ENCODE data around the gene SEMA3D. TPM values are rescaled to one million over a fixed set of nuclear protein-coding genes. Genes with fewer than 3 reads are reported as not detected.

Gene SEMA3D
- total and polyA plus RNA-seq, 9 of the 15 experiments (the other 6 are each of a cell fraction or from before 2014, with no cell fraction given): 0.01 to 0.10 (median 0.04) TPM; not detected in 1

DNA sequence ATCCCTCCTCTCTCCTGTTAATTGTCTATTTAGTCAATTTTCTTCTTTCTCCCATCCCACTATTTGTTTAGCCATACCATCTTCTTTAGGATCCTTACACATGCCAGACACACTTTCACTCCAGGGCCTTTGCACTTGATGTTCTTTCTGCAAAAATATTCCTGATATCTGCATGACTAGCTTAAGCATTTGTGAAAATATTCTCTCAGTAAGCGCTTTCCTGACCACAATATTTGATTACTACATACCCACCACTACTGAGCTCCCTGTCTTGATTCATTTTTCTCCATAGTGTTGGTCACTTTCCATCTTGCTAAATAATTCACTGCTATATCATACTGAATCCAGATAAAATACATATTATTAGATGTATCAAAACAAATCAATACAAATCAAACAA, 75.1 kb downstream of the SEMA3D start (continued):
- TF ChIP-seq, protein P1, sequence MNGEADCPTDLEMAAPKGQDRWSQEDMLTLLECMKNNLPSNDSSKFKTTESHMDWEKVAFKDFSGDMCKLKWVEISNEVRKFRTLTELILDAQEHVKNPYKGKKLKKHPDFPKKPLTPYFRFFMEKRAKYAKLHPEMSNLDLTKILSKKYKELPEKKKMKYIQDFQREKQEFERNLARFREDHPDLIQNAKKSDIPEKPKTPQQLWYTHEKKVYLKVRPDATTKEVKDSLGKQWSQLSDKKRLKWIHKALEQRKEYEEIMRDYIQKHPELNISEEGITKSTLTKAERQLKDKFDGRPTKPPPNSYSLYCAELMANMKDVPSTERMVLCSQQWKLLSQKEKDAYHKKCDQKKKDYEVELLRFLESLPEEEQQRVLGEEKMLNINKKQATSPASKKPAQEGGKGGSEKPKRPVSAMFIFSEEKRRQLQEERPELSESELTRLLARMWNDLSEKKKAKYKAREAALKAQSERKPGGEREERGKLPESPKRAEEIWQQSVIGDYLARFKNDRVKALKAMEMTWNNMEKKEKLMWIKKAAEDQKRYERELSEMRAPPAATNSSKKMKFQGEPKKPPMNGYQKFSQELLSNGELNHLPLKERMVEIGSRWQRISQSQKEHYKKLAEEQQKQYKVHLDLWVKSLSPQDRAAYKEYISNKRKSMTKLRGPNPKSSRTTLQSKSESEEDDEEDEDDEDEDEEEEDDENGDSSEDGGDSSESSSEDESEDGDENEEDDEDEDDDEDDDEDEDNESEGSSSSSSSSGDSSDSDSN (IDR thresholded peaks at IDR 0.05; ENCODE audit: borderline replicate concordance in 1 of 2, low read depth in 2 of 2, low read length in 2 of 2): no peak
- no peak for TF ChIP-seq LEF1 (IDR thresholded peaks at IDR 0.05)

DNA sequence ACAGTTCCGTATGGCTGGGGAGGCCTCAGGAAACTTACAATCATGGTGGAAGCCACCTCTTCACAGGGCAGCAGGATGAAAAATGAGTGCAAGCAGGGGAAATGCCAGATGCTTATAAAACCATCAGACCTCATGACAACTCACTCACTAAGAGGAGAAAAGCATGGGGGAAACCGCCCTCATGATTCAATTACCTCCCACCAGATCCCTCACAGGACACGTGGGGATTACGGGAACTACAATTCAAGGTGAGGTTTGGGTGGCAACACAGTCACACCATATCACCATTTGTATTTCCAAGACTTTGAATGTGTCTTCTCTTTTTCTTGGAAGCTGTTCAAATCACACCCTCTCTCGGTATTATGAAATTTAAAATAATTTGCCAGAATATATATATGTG, 80.1 kb downstream of the SEMA3D start:
- DNase-seq (ENCODE audit: extremely low read depth in 1 of 4, low spot score in 3 of 4) (no peak), ATAC-seq (no peak), FAIRE-seq (no peak)
- Histone ChIP-seq H3K36me3 (ENCODE audit: control insufficient read depth, insufficient read depth, low read length) (no peaks in the 10 kb centered on the region), H3K9me3 (replicated peaks; ENCODE audit: control insufficient read depth, insufficient read depth, low read depth, low read length) (no peaks in the 10 kb centered on the region), H3K4me3 (no peak overlapping the region), H4K20me1 (replicated peaks; ENCODE audit: control insufficient read depth, insufficient read depth, low read length) (no peaks in the 10 kb centered on the region), H3K9ac (ENCODE audit: insufficient read depth in 1 of 2, low read depth in 2 of 2, low read length in 2 of 2) (no peak overlapping the region), H3K27me3 (ENCODE audit: control insufficient read depth in 2 of 2, insufficient read depth in 2 of 2, low read length in 2 of 2) (no peaks in the 10 kb centered on the region), H3K4me2 (ENCODE audit: insufficient read depth, low read length) (no peak overlapping the region), H3K27ac (ENCODE audit: extremely low read depth, low read depth, low read length) (no peak overlapping the region), H3K9me1 (ENCODE audit: control insufficient read depth, insufficient read depth, low read length) (no peaks in the 10 kb centered on the region), H3K79me2 (ENCODE audit: control insufficient read depth, insufficient read depth, low read length) (no peaks in the 10 kb centered on the region), H3K4me1 (replicated peaks in 1 of 2; ENCODE audit: control insufficient read depth in 2 of 2, insufficient read depth in 2 of 2, low read length in 2 of 2) (no peaks in the 10 kb centered on the region), H2AFZ (ENCODE audit: low read depth, low read length) (no peak overlapping the region)
- no TSS peak for BruUV-seq (replicated peaks)
- intact Hi-C loops (cut with micrococcal nuclease): no loop called here
- ChIA-PET CTCF (ENCODE audit: low intra/inter-chr PET ratio) (no interaction called here), POLR2A (no interaction called here)
- TF ChIP-seq ZNF232 (CRISPR knock-in tag; IDR thresholded peaks at IDR 0.05) (no peak), HDAC1 (IDR thresholded peaks at IDR 0.05) (no peak), MECOM (CRISPR knock-in tag; IDR thresholded peaks at IDR 0.05) (no peak), NFIC (IDR thresholded peaks at IDR 0.05) (no peak), CEBPG (CRISPR knock-in tag; IDR thresholded peaks at IDR 0.05) (no peak), CEBPG (tag; conservative IDR thresholded peaks at IDR 0.05 in 1 of 2, IDR thresholded peaks at IDR 0.05 in 1 of 2) (no peak), CTBP1 (IDR thresholded peaks at IDR 0.05; ENCODE audit: borderline replicate concordance) (no peak)
- TF ChIP-seq, protein P2, sequence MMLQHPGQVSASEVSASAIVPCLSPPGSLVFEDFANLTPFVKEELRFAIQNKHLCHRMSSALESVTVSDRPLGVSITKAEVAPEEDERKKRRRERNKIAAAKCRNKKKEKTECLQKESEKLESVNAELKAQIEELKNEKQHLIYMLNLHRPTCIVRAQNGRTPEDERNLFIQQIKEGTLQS (IDR thresholded peaks at IDR 0.05): no peak
- TF ChIP-seq, protein P2 (CRISPR knock-in tag; conservative IDR thresholded peaks at IDR 0.05): no peak
- TF ChIP-seq, protein P3, sequence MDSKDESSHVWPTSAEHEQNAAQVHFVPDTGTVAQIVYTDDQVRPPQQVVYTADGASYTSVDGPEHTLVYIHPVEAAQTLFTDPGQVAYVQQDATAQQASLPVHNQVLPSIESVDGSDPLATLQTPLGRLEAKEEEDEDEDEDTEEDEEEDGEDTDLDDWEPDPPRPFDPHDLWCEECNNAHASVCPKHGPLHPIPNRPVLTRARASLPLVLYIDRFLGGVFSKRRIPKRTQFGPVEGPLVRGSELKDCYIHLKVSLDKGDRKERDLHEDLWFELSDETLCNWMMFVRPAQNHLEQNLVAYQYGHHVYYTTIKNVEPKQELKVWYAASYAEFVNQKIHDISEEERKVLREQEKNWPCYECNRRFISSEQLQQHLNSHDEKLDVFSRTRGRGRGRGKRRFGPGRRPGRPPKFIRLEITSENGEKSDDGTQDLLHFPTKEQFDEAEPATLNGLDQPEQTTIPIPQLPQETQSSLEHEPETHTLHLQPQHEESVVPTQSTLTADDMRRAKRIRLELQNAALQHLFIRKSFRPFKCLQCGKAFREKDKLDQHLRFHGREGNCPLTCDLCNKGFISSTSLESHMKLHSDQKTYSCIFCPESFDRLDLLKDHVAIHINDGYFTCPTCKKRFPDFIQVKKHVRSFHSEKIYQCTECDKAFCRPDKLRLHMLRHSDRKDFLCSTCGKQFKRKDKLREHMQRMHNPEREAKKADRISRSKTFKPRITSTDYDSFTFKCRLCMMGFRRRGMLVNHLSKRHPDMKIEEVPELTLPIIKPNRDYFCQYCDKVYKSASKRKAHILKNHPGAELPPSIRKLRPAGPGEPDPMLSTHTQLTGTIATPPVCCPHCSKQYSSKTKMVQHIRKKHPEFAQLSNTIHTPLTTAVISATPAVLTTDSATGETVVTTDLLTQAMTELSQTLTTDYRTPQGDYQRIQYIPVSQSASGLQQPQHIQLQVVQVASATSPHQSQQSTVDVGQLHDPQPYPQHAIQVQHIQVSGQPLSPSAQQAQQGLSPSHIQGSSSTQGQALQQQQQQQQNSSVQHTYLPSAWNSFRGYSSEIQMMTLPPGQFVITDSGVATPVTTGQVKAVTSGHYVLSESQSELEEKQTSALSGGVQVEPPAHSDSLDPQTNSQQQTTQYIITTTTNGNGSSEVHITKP (IDR thresholded peaks at IDR 0.05; ENCODE audit: partially characterized antibody): no peak
- WGBS (ENCODE audit: insufficient coverage, low coverage, missing lambda C conversion rate): 1% methylated on average over 5 of the region's 5 CpGs
- in situ Hi-C loops (cut with MboI): no loop called here

Measured in K562 (cell line).